Stomach (tissue), 9 donors: ENCODE results near the gene XRN1. TPM values are rescaled to one million over a fixed set of nuclear protein-coding genes. Genes with fewer than 3 reads are reported as not detected.

Source experiments
- DNase-seq, 2 donors: peaks; one replicate each; pipeline versions ENCODE4 v3.0.0 to v3.0.0-alpha.2; 2013 to 2019
- H3K27ac ChIP-seq, 5 donors: fragments of 200-600 bp in 4 of 5; sonication (generic) in 4 of 5; one replicate each; pipeline ENCODE4 v1.5.1; 2013 to 2019; ENCODE audit warnings: mild to moderate bottlenecking in 1 of 5, moderate library complexity in 1 of 5
- H3K27me3 ChIP-seq, 3 donors: fragments of 200-600 bp; sonication (generic); one replicate each; pipeline ENCODE4 v1.5.1; 2017 to 2019; ENCODE audit warnings: mixed run types in 1 of 3
- H3K36me3 ChIP-seq, 4 donors: fragments of 200-600 bp; sonication (generic); 1 replicate in 3 of 4; 2 replicates in 1 of 4; pipeline ENCODE4 v1.5.1; 2016 to 2019
- H3K4me1 ChIP-seq, 4 donors: fragments of 200-600 bp; sonication (generic); one replicate each; pipeline ENCODE4 v1.5.1; 2016 to 2019
- H3K4me3 ChIP-seq, 4 donors: fragments of 200-600 bp; sonication (generic) in 3 of 4; one replicate each; pipeline ENCODE4 v1.5.1; 2016 to 2019; ENCODE audit warnings: mild to moderate bottlenecking in 1 of 4
- H3K9me3 ChIP-seq, 4 donors: fragments of 200-600 bp; sonication (generic); one replicate each; pipeline ENCODE4 v1.5.1; 2016 to 2019
- EP300 ChIP-seq: sonication (generic); formaldehyde crosslinking; IDR thresholded peaks from one replicate; pipeline ENCODE4 v1.6.1; 2017; ENCODE audit warnings: antibody characterized with exemption
- POLR2A ChIP-seq, 4 donors: fragments of 450-650 bp; IDR thresholded peaks; one replicate each; pipeline ENCODE4 v1.6.1; 2016; ENCODE audit warnings: antibody characterized with exemption in 4 of 4, control low read depth in 2 of 4, mild to moderate bottlenecking in 1 of 4, moderate library complexity in 1 of 4
- POLR2AphosphoS5 ChIP-seq, 3 donors: sonication (generic); formaldehyde crosslinking; IDR thresholded peaks; one replicate each; pipeline ENCODE4 v1.6.1; 2016; ENCODE audit warnings: antibody characterized with exemption in 3 of 3
- WGBS, 5 donors: extraction: QIAGEN DNeasy Blood & Tissue Kit in 3 of 5; methylation state at CpG; one replicate each; pipeline versions ENCODE4 v1.1.5 to v1.1.7; 2013 to 2018; 5-methylcytosine and 5-hydroxymethylcytosine counted together
- intact Hi-C: fragments of 100-400 bp; cut with DNase I; formaldehyde crosslinking; loops from one replicate; pipeline ENCODE4 v1.15.1; 2023; ENCODE audit warnings: low total_unique reads
- polyA plus RNA-seq, 3 donors: library from polyadenylated mRNA; stranded (reverse); fragments of 200-250 nt; gene quantifications; one replicate each; pipeline ENCODE4 v1.2.3, GENCODE V29; 2013
- total RNA-seq, 5 donors: library from RNA; depleted of rRNA; stranded (reverse); fragments of >200 nt; gene quantifications; one replicate each; pipeline versions ENCODE4 v1.1.0 to v1.2.3, GENCODE V29; 2014 to 2016
- TF ChIP-seq, protein P1 (sequence below), 7 experiments: fragments of 450-650 bp in 4 of 7; fragments of 200-600 bp in 3 of 7; sonication (generic) in 3 of 7; IDR thresholded peaks; one replicate each; pipeline ENCODE4 v1.5.1; 2016 to 2019; ENCODE audit warnings: antibody characterized with exemption in 7 of 7, control low read depth in 2 of 7, mild to moderate bottlenecking in 1 of 7
- donor health status: healthy with polysubstance abuse.
- donor health status: Bipolar disorder and iron deficiency.
- donor health status: healthy.

XRN1 gene
- total and polyA plus RNA-seq, 8 donors: 2.3 to 122 (median 25.9) TPM

DNA sequence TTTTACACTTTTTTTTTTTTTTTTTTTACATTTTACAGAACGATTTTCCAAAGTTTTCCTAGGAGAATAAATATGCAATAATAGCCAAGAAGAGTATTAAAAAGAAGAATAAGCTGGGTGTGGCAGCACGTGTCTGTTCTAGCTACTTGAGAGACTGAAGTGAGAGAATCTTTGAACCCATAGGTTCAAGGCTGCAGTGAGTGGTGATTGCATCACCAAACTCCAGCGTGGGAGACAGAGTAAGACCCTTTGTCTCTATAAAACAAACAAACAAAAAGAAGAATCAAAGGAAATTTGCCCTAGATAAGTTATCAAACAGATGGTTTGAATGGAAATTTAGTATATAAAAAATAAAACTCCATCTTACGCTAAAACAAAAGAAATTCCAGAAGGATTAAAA, 13.3 kb downstream of the XRN1 start:
- H3K9me3 ChIP-seq: no peaks in the 10 kb centered on the region
- H3K36me3 ChIP-seq: peaks cover 17 to 47% (median 40%) of the 10 kb centered on the region in 4 donors
- intact Hi-C loops: no loop called here
- H3K27me3 ChIP-seq: no peaks in the 10 kb centered on the region
- H3K27ac ChIP-seq: no peak overlapping the region
- WGBS, 5 donors: 78 to 83% (median 81%) methylated on average over 4 of the region's 4 CpGs
- no peak for DNase-seq
- TF ChIP-seq POLR2A (IDR thresholded peaks at IDR 0.05) (no peak), EP300 (no peak), POLR2AphosphoS5 (IDR thresholded peaks at IDR 0.05) (no peak)
- TF ChIP-seq, protein P1, sequence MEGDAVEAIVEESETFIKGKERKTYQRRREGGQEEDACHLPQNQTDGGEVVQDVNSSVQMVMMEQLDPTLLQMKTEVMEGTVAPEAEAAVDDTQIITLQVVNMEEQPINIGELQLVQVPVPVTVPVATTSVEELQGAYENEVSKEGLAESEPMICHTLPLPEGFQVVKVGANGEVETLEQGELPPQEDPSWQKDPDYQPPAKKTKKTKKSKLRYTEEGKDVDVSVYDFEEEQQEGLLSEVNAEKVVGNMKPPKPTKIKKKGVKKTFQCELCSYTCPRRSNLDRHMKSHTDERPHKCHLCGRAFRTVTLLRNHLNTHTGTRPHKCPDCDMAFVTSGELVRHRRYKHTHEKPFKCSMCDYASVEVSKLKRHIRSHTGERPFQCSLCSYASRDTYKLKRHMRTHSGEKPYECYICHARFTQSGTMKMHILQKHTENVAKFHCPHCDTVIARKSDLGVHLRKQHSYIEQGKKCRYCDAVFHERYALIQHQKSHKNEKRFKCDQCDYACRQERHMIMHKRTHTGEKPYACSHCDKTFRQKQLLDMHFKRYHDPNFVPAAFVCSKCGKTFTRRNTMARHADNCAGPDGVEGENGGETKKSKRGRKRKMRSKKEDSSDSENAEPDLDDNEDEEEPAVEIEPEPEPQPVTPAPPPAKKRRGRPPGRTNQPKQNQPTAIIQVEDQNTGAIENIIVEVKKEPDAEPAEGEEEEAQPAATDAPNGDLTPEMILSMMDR (IDR thresholded peaks at IDR 0.05): no peak
- peaks cover 0 to 22% (median 7%) of the 10 kb centered on the region in 4 donors for H3K4me1 ChIP-seq
- H3K4me3 ChIP-seq: no peak overlapping the region

DNA sequence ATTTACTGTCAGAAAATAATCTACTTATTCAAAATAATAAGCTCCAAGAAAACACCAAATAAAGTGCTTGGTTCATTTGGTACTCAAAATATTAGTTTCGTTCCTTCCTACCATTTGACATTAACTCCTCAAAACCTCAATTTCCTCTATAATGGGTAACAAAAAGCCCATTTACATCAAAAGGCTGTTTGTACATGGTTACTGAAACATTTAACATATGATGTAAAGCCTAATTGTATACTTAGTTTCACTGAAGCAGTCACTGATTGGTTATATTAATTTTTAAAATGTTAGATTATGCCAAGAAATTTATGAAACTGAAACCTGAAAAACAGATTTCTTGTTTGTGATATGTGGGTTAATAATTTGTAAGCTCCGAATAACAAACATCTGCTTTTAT, 14.7 kb downstream of the XRN1 start:
- TF ChIP-seq EP300 (no peak), POLR2AphosphoS5 (IDR thresholded peaks at IDR 0.05) (no peak), POLR2A (IDR thresholded peaks at IDR 0.05) (no peak)
- TF ChIP-seq, protein P1 (IDR thresholded peaks at IDR 0.05): no peak
- H3K9me3 ChIP-seq: no peaks in the 10 kb centered on the region
- no peak for DNase-seq
- H3K27me3 ChIP-seq: no peaks in the 10 kb centered on the region
- peaks cover 0 to 15% (median 6%) of the 10 kb centered on the region in 4 donors for H3K4me1 ChIP-seq
- H3K4me3 ChIP-seq: no peak overlapping the region
- H3K36me3 ChIP-seq: peaks cover 17 to 61% (median 51%) of the 10 kb centered on the region in 4 donors
- H3K27ac ChIP-seq: no peak overlapping the region
- intact Hi-C loops: no loop called here
- WGBS, 5 donors: 59 to 75% (median 70%) methylated on average over 2 of the region's 2 CpGs

DNA sequence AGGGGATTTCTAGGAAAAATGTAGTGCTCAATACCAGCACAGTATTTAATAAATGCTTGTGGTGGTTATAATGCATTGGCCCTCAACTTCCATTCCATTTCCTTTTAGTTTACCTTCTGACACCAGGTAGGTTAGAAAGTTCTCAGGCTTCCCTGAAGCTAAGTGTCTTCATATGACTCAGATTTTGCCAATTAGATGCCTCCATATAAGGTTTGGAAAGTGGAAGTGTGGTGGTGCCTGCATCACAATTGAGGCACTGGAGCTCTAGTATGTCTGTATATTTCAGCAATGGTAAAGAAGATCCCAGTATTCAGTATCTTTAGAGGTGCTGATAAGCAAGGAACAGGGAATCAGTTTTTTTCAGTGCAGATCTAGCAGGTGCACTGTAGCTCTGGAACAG, 18.3 kb downstream of the XRN1 start:
- no peaks in the 10 kb centered on the region for H3K27me3 ChIP-seq
- H3K36me3 ChIP-seq: peaks cover 17 to 77% (median 55%) of the 10 kb centered on the region in 4 donors
- intact Hi-C loops: no loop called here
- H3K27ac ChIP-seq: no peak overlapping the region
- no peak for DNase-seq
- no peaks in the 10 kb centered on the region for H3K4me1 ChIP-seq
- no peak overlapping the region for H3K4me3 ChIP-seq
- TF ChIP-seq, protein P1 (IDR thresholded peaks at IDR 0.05): no peak
- TF ChIP-seq POLR2A (IDR thresholded peaks at IDR 0.05) (no peak), EP300 (no peak), POLR2AphosphoS5 (IDR thresholded peaks at IDR 0.05) (no peak)
- H3K9me3 ChIP-seq: no peaks in the 10 kb centered on the region

DNA sequence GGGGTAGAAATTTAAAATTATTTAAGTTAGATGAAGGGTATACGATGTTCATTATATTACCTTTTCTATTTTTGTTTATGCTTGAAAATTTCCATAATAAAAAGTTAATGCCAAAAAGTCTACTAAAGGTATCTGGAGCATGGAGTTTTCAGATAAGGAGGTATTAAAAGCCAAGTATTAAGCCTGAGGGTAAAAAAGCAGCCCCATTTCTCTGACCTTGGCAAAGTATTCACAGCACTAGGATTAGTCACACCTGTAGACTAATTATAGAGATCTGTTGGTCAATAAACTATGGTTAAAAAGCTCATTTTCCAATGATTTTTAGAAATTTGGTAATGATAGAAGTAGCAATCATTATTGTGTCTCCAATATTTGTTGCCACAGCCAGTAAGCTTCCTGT, 23.1 kb downstream of the XRN1 start:
- 97 to 100% (median 99%) methylated on average over 1 of the region's 1 CpG for WGBS, 5 donors
- Histone ChIP-seq H3K27me3 (no peaks in the 10 kb centered on the region), H3K27ac (no peak overlapping the region), H3K4me1 (no peaks in the 10 kb centered on the region), H3K9me3 (no peaks in the 10 kb centered on the region), H3K4me3 (no peak overlapping the region), H3K36me3 (peaks cover 6 to 94% (median 75%) of the 10 kb centered on the region in 4 donors)
- no peak for TF ChIP-seq EP300
- TF ChIP-seq, protein P1 (IDR thresholded peaks at IDR 0.05): no peak
- TF ChIP-seq POLR2A (IDR thresholded peaks at IDR 0.05): no peak
- TF ChIP-seq POLR2AphosphoS5 (IDR thresholded peaks at IDR 0.05): no peak
- intact Hi-C loops: no loop called here
- DNase-seq: no peak
